Measurements from ENCODE around the gene POP4. TPM values are rescaled to one million over a fixed set of nuclear protein-coding genes. Genes with fewer than 3 reads are reported as not detected.

Gene POP4
- total RNA-seq, 6 experiments from 2014 or later: 73.9 to 104 (median 88.8) TPM

DNA sequence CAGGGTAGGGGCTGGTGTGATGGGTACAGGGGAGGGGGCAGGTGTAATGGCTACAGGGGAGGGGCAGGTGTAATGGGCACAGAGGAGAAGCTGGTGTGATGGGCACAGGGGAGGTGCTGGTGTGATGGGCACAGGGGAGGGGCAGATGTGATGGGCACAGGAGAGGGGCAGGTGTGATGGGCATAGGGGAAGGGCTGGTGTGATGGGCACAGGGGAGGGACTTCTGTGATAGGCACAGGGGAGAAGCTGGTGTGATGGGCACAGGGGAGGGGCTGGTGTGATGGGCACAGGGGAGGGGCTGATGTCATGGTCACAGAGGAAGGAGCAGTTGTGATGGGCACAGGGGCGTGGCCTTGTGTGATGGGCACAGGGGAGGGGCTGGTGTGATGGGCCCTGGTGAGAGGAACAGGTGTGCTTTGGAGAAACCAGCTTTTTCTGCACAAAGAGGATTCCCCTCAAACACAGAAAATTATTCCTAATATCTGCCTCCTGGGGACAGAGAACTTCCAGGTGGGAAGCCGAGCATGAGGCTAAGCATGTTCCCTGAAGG lies 38.6 kb upstream of the POP4 start:
- Mint-ChIP-seq H3K27me3 (ENCODE audit: insufficient read depth) (peaks cover 26% of the 10 kb centered on the region), H3K27ac (no peak overlapping the region), H3K36me3 (ENCODE audit: low read depth) (no peaks in the 10 kb centered on the region), H3K4me1 (ENCODE audit: low read depth) (no peaks in the 10 kb centered on the region), H3K4me3 (no peak overlapping the region), H3K9me3 (no peaks in the 10 kb centered on the region)
- DNase-seq: no peak
- TF ChIP-seq, protein P1, sequence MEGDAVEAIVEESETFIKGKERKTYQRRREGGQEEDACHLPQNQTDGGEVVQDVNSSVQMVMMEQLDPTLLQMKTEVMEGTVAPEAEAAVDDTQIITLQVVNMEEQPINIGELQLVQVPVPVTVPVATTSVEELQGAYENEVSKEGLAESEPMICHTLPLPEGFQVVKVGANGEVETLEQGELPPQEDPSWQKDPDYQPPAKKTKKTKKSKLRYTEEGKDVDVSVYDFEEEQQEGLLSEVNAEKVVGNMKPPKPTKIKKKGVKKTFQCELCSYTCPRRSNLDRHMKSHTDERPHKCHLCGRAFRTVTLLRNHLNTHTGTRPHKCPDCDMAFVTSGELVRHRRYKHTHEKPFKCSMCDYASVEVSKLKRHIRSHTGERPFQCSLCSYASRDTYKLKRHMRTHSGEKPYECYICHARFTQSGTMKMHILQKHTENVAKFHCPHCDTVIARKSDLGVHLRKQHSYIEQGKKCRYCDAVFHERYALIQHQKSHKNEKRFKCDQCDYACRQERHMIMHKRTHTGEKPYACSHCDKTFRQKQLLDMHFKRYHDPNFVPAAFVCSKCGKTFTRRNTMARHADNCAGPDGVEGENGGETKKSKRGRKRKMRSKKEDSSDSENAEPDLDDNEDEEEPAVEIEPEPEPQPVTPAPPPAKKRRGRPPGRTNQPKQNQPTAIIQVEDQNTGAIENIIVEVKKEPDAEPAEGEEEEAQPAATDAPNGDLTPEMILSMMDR (IDR thresholded peaks at IDR 0.05): no peak

- no peak for DNase-seq
- Mint-ChIP-seq H3K4me3 (no peak overlapping the region), H3K36me3 (ENCODE audit: low read depth) (no peaks in the 10 kb centered on the region), H3K4me1 (ENCODE audit: low read depth) (no peaks in the 10 kb centered on the region), H3K27me3 (ENCODE audit: insufficient read depth) (peaks cover 24% of the 10 kb centered on the region), H3K27ac (no peak overlapping the region), H3K9me3 (no peaks in the 10 kb centered on the region)
- TF ChIP-seq, protein P1 (IDR thresholded peaks at IDR 0.05): no peak
These were observed 37.8 kb upstream of the POP4 start for GRCh38 chr19:29568036-29569025.

DNA sequence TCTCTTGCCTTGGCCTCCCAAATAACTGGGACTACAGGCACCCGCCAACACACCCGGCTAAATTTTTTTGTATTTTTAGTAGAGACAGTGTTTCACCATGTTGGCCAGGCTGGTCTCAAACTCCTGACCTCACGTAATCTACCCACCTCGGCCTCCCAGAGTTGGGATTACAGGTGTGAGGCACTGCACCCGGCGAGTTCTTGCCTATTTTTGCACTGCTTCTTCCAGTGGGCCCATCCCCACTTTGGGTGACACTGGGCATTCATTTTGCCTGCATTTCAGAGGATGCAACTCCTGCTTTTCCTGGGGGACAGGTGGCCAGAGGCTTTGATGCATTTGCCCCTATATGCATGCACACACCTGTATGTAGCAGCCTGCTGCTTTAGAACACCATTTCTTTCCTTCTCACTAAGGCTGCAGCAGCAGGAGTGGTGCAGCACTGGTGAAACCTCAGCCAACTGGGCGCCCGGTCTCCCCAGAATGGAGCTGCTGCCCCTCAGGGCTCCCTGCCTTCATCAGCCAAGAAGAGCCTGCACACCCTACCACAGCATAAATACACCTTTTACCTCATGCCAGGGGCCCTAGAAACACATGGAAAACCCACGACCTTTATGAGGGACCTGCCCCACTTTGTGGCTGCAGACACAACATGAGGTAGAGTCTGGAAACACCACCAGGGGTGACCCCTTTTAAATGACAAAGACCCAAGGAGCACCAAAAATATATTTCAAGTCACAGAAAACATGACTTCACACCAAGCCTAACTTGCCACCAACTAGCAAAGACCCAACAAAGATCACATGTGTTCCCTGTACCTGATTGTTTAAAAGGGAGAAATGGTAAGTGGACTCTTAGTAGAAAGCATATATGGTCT lies 36.8 kb upstream of the POP4 start:
- H3K4me1 Mint-ChIP-seq (ENCODE audit: low read depth): no peaks in the 10 kb centered on the region
- H3K27me3 Mint-ChIP-seq (ENCODE audit: insufficient read depth): peaks cover 29% of the 10 kb centered on the region
- TF ChIP-seq, protein P1 (IDR thresholded peaks at IDR 0.05): no peak
- no peaks in the 10 kb centered on the region for H3K9me3 Mint-ChIP-seq
- no peak overlapping the region for H3K27ac Mint-ChIP-seq
- H3K4me3 Mint-ChIP-seq: no peak overlapping the region
- no peak for DNase-seq
- H3K36me3 Mint-ChIP-seq (ENCODE audit: low read depth): no peaks in the 10 kb centered on the region

GRCh38 chr19:29571181-29571580 lies 34.9 kb upstream of the POP4 start:
- no peak for DNase-seq
- H3K9me3 Mint-ChIP-seq: no peaks in the 10 kb centered on the region
- no peaks in the 10 kb centered on the region; the same call in 1 of the 2 replicates for H3K4me1 Mint-ChIP-seq (ENCODE audit: low read depth)
- TF ChIP-seq, protein P1 (IDR thresholded peaks at IDR 0.05): no peak
- no peaks in the 10 kb centered on the region for H3K36me3 Mint-ChIP-seq (ENCODE audit: low read depth)
- H3K27ac Mint-ChIP-seq: no peak overlapping the region
- no peak overlapping the region for H3K4me3 Mint-ChIP-seq
- peaks cover 28% of the 10 kb centered on the region for H3K27me3 Mint-ChIP-seq (ENCODE audit: insufficient read depth)

DNA sequence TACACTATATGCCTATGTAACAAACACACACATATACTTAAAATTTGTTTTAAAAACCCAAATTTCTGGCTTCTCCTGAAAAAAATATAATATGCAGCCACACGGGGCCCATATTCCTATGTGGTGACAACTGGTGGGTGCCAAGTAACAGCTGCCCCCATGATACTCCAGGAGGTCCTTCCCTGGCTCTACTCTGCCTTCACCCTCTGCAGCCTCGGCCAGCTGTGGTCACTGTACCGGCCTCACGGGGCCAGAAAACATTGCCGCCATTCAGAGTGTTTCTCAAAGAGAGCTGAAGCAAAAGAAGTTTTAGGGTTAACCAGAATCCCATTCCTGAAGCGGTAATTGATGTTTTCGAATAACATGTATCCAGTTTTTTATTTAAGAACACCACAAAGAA lies 32.6 kb upstream of the POP4 start:
- H3K4me1 Mint-ChIP-seq (ENCODE audit: low read depth): no peaks in the 10 kb centered on the region; the same call in 1 of the 2 replicates

More for the DNA sequence above, 32.6 kb upstream of the POP4 start:
- H3K9me3 Mint-ChIP-seq: no peaks in the 10 kb centered on the region
- no peak overlapping the region for H3K4me3 Mint-ChIP-seq
- TF ChIP-seq, protein P1 (IDR thresholded peaks at IDR 0.05): no peak
- peaks cover 19% of the 10 kb centered on the region for H3K27me3 Mint-ChIP-seq (ENCODE audit: insufficient read depth)
- H3K36me3 Mint-ChIP-seq (ENCODE audit: low read depth): no peaks in the 10 kb centered on the region
- no peak for DNase-seq
- no peak overlapping the region for H3K27ac Mint-ChIP-seq
